NCI-H524 (cell line): ENCODE data around the gene ATP11A.
A peak's percentile ranks its signal among the peaks of the same experiment; 100 is the strongest.
"Not testable (repeated sequence)": the region's sequence is repeated elsewhere in the genome, so short reads cannot be mapped to it uniquely, and the experiment has no call there.

ENCODE experiments used
- DNase-seq, 2 experiments: peaks; one replicate each; lab custom pipeline; 2025; lab: John Stamatoyannopoulos, UW

ATP11A gene

GRCh38 chr13:112841303-112842015 lies 151.6 kb downstream of the ATP11A start:
- not testable (repeated sequence) for DNase-seq

GRCh38 chr13:112842343-112842856 lies 152.6 kb downstream of the ATP11A start:
- DNase-seq: no peak

GRCh38 chr13:112842931-112843391 lies 153.1 kb downstream of the ATP11A start:
- no peak for DNase-seq

GRCh38 chr13:112843392-112844111 lies 153.7 kb downstream of the ATP11A start:
- DNase-seq: no peak

GRCh38 chr13:112844411-112844810 lies 154.6 kb downstream of the ATP11A start:
- DNase-seq: no peak

- DNase-seq: no peak
Measured at GRCh38 chr13:112844879-112845278, 155.0 kb downstream of the ATP11A start.

- DNase-seq: no peak
Measured at GRCh38 chr13:112845511-112846144, 155.8 kb downstream of the ATP11A start.

- DNase-seq: no peak
Measured at GRCh38 chr13:112846411-112847115, 156.7 kb downstream of the ATP11A start.

- DNase-seq: peak in 1 of 2 experiments; percentile 70
Measured at GRCh38 chr13:112849500-112849899, 159.7 kb downstream of the ATP11A start.

GRCh38 chr13:112850273-112850672 lies 160.4 kb downstream of the ATP11A start:
- DNase-seq: no peak

- no peak for DNase-seq
Measured at GRCh38 chr13:112851107-112852038, 161.5 kb downstream of the ATP11A start.

GRCh38 chr13:112852392-112852791 lies 162.6 kb downstream of the ATP11A start:
- DNase-seq: no peak

- DNase-seq: no peak
Measured at GRCh38 chr13:112852808-112853207, 163.0 kb downstream of the ATP11A start.

- DNase-seq: no peak
Measured at GRCh38 chr13:112854321-112854720, 164.5 kb downstream of the ATP11A start.

GRCh38 chr13:112855859-112856258 lies 166.0 kb downstream of the ATP11A start:
- DNase-seq: no peak

GRCh38 chr13:112857914-112858490 lies 168.2 kb downstream of the ATP11A start:
- DNase-seq: no peak

- no peak for DNase-seq
Measured at GRCh38 chr13:112859128-112859816, 169.4 kb downstream of the ATP11A start.

GRCh38 chr13:112859817-112860190 lies 170.0 kb downstream of the ATP11A start:
- no peak for DNase-seq

- DNase-seq: no peak
Measured at GRCh38 chr13:112861876-112862615, 172.2 kb downstream of the ATP11A start.
